Mononuclear cell (primary cell): ENCODE data around the gene KCNT1. TPM values are rescaled to one million over a fixed set of nuclear protein-coding genes. Genes with fewer than 3 reads are reported as not detected.

Experiments used
- H3K27me3 ChIP-seq: 2 replicates; pipeline ENCODE4 v1.6.0; 2011; ENCODE audit warnings: low read length, control low read depth; ENCODE audit not compliant: insufficient read depth
- H3K4me1 ChIP-seq: 2 replicates; pipeline ENCODE4 v1.5.1; 2011; ENCODE audit warnings: mild to moderate bottlenecking, low read length, control low read depth; ENCODE audit not compliant: insufficient read depth
- H3K4me3 ChIP-seq: 2 replicates; pipeline ENCODE4 v1.5.1; 2011; ENCODE audit warnings: mild to moderate bottlenecking, low read length, moderate library complexity
- H3K9me3 ChIP-seq: 2 replicates; pipeline ENCODE4 v1.5.1; 2011; ENCODE audit warnings: low read depth, mild to moderate bottlenecking, control low read depth, low read length
- total RNA-seq: library from RNA; depleted of rRNA; stranded (reverse); fragments of >200 nt; gene quantifications from one replicate; pipeline ENCODE4 v1.2.3, GENCODE V29; 2012

KCNT1 gene
- total RNA-seq, 1 donor = 0.10 TPM

DNA sequence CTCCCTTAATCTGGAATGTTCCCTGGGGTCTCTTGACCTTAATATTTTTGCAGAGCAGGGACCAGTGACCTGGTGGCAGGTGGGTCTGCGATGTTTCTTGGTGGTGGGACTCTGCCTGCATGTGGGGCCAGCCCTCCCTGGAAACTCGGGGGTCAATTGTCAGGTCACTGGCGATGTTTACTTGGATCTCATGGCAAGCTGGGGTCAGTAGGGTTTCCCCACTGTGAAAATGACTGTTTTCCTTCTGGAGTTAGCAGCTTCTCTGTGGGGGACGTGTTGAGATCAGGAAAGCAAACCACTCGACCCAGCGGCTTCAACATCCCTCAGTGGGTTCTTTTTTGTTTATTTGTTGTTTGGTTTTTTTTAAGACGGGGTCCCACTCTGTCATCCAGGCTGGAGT, 73.9 kb downstream of the KCNT1 start:
- no peak overlapping the region for H3K4me3 ChIP-seq
- no peaks in the 10 kb centered on the region for H3K9me3 ChIP-seq
- H3K27me3 ChIP-seq = no peaks in the 10 kb centered on the region
- no peaks in the 10 kb centered on the region for H3K4me1 ChIP-seq

DNA sequence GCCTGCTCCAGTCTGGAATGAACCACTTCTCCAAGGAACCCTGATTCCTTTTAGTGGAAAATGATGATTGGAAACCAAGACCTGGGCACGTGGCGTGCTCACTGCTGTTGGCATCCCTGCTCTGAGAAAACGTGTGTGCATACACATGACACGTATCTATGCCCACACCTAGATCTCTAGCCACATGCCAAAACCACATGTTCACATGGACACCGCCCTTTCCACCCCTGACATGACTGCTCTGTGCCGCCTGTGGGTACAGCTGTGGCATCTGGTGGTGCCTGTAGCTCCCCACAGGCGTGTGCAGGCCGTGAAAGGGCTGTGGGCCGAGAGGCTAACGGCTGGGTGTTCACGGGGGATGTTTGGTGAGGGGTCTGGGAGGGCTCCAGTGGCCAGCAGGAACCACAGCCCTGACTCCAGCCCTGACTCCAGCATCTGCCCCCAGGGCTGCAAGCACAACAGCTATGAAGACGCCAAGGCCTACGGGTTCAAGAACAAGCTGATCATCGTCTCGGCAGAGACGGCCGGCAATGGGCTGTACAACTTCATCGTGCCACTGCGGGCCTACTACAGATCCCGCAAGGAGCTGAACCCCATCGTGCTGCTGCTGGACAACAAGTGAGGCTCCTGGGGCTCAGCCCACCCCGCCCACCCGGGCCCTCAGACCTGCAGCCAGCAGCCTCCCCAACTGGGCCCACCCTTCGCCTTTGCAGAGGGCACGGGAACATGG, 75.1 kb downstream of the KCNT1 start:
- H3K27me3 ChIP-seq = no peaks in the 10 kb centered on the region
- H3K4me1 ChIP-seq = no peaks in the 10 kb centered on the region
- H3K4me3 ChIP-seq = no peak overlapping the region
- H3K9me3 ChIP-seq = no peaks in the 10 kb centered on the region

DNA sequence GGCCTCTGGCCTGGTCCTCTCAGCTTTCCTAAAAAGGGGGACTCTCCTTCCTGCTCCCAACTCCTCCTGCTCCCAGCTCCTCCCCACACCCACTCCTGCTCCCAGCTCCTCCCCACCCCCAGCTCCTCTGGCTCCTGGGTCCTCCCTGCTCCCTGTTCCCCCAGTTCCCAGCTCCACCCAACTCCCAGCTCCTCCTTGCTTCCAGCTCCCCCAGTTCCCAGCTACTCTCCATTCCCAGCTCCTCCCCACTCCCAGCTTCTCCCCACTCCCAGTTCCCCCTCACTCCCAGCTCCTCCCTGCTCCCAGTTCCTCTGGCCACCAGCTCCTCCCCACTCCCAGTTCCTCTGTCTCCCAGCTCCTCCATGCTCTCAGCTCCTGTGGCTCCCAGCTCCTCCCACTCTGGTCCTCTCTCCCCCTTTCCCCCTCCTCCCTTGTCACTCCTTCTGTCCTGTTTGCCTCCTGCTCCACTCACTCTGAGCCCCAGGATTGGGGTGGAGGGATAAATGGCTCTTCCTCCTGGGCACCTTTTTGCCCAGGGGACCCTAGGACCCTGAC, 75.7 kb downstream of the KCNT1 start:
- Histone ChIP-seq H3K4me1 (no peaks in the 10 kb centered on the region), H3K9me3 (no peaks in the 10 kb centered on the region), H3K27me3 (no peaks in the 10 kb centered on the region), H3K4me3 (no peak overlapping the region)

DNA sequence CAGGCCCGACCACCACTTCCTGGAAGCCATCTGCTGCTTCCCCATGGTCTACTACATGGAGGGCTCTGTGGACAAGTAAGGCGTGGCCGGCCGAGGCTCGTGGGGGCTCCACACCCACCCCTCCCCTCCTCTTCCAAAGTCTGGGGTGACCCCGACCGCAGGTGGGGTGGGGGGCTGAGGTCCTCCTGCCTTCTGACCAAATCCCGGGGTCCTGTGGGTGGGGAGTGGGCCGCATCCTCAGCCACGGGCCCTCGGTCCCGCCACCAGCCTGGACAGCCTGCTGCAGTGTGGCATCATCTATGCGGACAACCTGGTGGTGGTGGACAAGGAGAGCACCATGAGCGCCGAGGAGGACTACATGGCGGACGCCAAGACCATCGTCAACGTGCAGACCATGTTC, 76.4 kb downstream of the KCNT1 start:
- H3K4me1 ChIP-seq = no peaks in the 10 kb centered on the region
- no peaks in the 10 kb centered on the region for H3K27me3 ChIP-seq
- no peaks in the 10 kb centered on the region for H3K9me3 ChIP-seq
- H3K4me3 ChIP-seq = no peak overlapping the region

GRCh38 chr9:135779571-135779970, 77.6 kb downstream of the KCNT1 start:
- Histone ChIP-seq H3K4me1 (no peaks in the 10 kb centered on the region), H3K9me3 (no peaks in the 10 kb centered on the region), H3K4me3 (no peak overlapping the region), H3K27me3 (no peaks in the 10 kb centered on the region)

DNA sequence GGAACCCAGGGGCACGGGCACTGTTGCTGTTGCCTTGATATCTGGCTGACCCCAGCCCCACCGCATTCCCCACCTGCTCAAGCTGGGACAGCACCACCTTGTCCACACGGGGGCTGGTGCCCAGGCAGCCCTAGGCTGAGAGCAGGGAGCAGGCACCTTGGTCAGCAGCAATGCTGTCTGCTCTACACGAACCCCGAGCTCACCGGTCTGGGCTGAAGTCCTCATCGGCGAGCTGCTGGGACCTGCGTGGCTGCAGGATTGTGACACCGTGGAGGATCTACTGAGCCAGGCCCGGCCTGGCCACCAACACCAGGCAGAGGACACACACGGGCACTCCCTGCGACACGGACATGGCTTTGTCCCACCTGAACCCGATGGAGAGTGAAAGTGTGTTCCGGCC, 78.1 kb downstream of the KCNT1 start:
- no peaks in the 10 kb centered on the region for H3K27me3 ChIP-seq

GRCh38 chr9:135780626-135781025, 78.6 kb downstream of the KCNT1 start:
- H3K9me3 ChIP-seq = no peaks in the 10 kb centered on the region
- no peaks in the 10 kb centered on the region for H3K27me3 ChIP-seq
- no peaks in the 10 kb centered on the region for H3K4me1 ChIP-seq
- H3K4me3 ChIP-seq = no peak overlapping the region

More for the DNA sequence above, 78.1 kb downstream of the KCNT1 start:
- H3K9me3 ChIP-seq = no peaks in the 10 kb centered on the region
- no peaks in the 10 kb centered on the region for H3K4me1 ChIP-seq
- H3K4me3 ChIP-seq = no peak overlapping the region

- H3K9me3 ChIP-seq = no peaks in the 10 kb centered on the region
- H3K27me3 ChIP-seq = no peaks in the 10 kb centered on the region
- no peaks in the 10 kb centered on the region for H3K4me1 ChIP-seq
- no peak overlapping the region for H3K4me3 ChIP-seq
Measured at GRCh38 chr9:135782946-135783345, 81.0 kb downstream of the KCNT1 start.

- no peaks in the 10 kb centered on the region for H3K27me3 ChIP-seq
- no peak overlapping the region for H3K4me3 ChIP-seq
- no peaks in the 10 kb centered on the region for H3K9me3 ChIP-seq
- H3K4me1 ChIP-seq = no peaks in the 10 kb centered on the region
Measured at GRCh38 chr9:135783540-135784245, 81.7 kb downstream of the KCNT1 start.

DNA sequence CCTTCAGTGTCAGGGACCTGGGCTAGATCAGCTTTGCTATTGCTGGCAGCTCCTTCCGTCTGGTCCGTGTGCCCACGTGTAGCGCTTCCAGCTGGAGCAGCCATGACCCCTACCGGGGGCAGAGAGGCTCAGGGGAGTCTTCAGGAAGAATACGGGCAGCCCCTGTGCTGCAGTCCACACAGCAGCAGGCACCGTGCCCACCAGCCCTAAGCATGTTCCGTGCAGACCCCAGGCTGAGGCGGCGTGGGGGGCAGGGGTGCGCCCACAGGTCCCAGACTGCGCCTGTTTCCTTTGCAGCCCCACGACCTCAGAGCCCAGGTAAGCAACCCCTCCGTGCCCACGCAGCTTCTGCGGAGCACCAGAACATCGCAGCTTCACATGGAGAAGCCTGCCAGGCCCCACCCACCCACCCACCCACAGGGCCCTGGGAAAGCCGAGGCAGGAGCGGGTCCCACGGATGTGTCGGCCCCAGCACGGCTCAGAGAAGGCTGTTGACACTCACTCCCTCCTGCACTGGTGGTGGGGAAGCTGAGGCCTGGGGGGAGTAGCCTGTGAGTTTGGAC, 83.1 kb downstream of the KCNT1 start:
- H3K27me3 ChIP-seq = no peaks in the 10 kb centered on the region
- H3K4me1 ChIP-seq = no peaks in the 10 kb centered on the region
- H3K9me3 ChIP-seq = no peaks in the 10 kb centered on the region
- no peak overlapping the region for H3K4me3 ChIP-seq

GRCh38 chr9:135786146-135786690, 84.2 kb downstream of the KCNT1 start:
- Histone ChIP-seq H3K9me3 (no peaks in the 10 kb centered on the region), H3K4me1 (no peaks in the 10 kb centered on the region), H3K4me3 (no peak overlapping the region), H3K27me3 (no peaks in the 10 kb centered on the region)

GRCh38 chr9:135787317-135787716, 85.3 kb downstream of the KCNT1 start:
- no peaks in the 10 kb centered on the region for H3K27me3 ChIP-seq
- no peak overlapping the region for H3K4me3 ChIP-seq
- H3K9me3 ChIP-seq = no peaks in the 10 kb centered on the region
- H3K4me1 ChIP-seq = no peaks in the 10 kb centered on the region

GRCh38 chr9:135787776-135788575, 86.0 kb downstream of the KCNT1 start:
- Histone ChIP-seq H3K4me1 (no peaks in the 10 kb centered on the region), H3K27me3 (no peaks in the 10 kb centered on the region)

DNA sequence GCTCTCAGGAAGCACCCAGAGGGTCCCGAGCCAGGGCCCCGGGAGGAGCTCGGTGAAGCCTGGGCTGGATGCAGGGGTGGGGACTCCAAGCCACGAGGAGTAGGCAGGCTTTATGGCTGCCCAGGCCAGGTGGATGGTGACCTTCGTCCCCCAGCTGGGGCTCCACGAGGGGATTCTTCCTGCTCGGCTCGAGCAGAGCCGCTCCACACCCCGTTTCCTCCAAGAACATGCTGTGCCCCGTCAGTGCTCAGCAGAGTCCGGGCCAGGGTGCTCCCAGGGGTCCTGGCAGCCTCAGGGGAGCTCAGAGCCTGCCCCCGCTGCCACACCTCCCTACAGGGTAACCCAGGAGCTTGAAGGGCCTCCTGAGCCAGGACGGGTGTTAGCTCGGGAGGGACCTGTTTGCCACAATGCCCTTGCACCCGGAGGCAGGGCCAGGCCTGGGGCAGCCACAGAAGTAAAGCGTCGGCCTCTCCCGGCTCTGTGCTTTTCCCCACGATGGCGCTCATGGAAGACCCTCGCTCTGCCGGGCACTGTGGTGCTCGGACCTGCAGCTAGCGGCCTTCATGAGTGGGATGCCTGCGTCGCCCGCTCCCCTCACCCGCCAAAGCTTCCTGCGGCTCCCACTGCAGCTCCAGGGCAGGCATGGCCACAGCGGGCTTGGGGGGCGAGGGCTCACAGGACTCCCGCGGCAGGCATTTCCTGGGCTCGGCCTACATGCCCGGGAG, 86.8 kb downstream of the KCNT1 start:
- Histone ChIP-seq H3K9me3 (no peaks in the 10 kb centered on the region), H3K27me3 (no peaks in the 10 kb centered on the region), H3K4me3 (no peak overlapping the region), H3K4me1 (no peaks in the 10 kb centered on the region)

More at GRCh38 chr9:135787776-135788575, 86.0 kb downstream of the KCNT1 start:
- Histone ChIP-seq H3K4me3 (no peak overlapping the region), H3K9me3 (no peaks in the 10 kb centered on the region)
